ENCODE measurements around the gene PHF23.

DNA sequence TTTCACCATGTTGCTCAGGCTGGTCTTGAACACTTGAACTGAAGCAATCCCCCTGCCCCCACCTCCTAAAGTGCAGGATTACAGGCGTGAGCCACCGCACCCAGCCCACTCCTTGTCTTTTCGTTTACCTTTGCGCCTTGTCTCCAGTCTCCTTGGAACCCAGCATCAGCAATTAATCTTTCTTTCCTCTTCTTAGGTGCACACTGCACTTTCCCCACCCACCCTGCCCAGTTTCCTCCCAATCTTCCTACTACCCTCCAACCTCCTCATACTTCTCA is 24.5 kb upstream of the PHF23 start:
- TF ChIP-seq EZH2 (IDR thresholded peaks at IDR 0.05; ENCODE audit: low read length, unreplicated experiment) (no peak), CTCF (conservative IDR thresholded peaks at IDR 0.05; ENCODE audit: low read depth, low read length) (no peak), EZH2phosphoT487 (IDR thresholded peaks at IDR 0.05; ENCODE audit: borderline replicate concordance, low read length) (no peak)
